ENCODE results near the gene WWOX.

WWOX gene

GRCh38 chr16:78195797-78196196 lies 96.3 kb downstream of the WWOX start:
- DNase-seq (ENCODE audit: low spot score): no peak

- no peak for DNase-seq (ENCODE audit: low spot score)
Observed at GRCh38 chr16:78196502-78196901, 97.0 kb downstream of the WWOX start.

- DNase-seq (ENCODE audit: low spot score): no peak
Observed at GRCh38 chr16:78198288-78198687, 98.8 kb downstream of the WWOX start.

DNA sequence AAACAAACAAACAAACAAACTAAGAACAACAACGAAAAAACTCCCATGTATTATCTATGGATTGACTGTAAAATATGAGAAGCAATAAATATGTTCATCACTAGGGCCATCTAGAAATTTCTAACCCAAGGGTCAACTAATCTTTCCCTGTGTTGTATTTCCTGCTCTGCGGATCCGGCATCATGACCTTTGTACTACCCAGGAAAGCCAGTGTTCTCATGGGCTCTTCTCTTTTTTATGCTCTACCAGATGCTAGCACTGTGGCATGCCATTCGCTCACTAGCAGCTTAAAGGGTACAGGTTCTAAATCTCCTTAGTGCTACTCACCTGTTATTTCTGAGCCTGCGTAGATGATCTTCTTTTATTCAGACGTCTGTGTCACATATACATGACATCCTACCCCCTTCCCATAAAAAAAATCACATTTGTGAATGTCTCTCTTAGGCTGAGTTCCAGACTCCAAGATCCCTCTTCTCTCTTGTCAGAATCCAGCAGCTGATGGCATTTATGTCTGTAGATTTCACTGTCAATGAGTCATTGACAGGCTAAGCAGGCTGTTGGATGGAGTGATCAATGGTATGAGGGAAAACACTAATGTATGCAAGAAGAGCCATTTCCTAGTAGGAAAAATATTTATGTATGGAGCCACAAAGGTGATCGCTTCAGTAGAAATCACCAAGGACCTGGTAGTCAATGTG lies 100.0 kb downstream of the WWOX start:
- no peak for DNase-seq (ENCODE audit: low spot score)

DNA sequence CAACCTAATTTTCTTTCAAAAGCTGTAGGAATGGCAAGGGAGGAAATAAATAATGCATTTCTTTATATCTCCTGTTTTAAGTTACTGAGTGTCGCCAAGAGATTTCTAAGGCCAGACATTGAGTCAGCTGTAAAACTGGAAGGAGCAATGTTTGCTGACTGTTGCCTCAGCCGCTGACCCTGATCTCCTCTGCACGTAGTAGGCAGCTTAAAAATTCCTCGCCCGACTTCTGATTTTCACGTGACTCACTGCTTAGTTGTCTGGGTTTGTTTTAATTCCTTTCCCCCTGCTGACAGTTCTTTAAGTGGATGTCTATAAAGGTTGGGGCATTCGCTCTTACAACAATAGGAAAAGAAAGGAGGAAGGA lies 100.6 kb downstream of the WWOX start:
- DNase-seq (ENCODE audit: low spot score): no peak

DNA sequence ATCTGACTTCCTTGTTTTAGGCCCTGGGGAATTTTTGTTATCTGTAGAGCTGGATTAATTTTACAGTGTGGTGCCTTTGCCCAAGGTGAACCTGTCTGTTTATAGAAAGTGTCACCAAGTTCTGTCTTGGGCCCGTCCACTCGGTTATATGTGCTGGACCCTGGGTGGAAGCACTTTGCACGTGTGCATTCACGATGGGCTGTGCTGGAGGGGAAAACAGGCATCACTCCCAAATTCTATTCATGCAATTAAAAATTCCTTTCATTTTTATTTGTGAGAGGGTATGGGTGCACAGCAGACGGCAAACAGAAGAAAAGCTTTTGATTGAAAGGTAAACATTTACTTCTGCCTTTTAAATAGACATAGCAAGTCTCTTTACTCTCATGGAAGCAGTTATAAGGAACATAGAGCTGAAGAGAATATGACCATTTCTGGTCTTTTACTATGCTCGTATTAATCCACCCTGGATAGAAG lies 101.2 kb downstream of the WWOX start:
- DNase-seq (ENCODE audit: low spot score): no peak

DNA sequence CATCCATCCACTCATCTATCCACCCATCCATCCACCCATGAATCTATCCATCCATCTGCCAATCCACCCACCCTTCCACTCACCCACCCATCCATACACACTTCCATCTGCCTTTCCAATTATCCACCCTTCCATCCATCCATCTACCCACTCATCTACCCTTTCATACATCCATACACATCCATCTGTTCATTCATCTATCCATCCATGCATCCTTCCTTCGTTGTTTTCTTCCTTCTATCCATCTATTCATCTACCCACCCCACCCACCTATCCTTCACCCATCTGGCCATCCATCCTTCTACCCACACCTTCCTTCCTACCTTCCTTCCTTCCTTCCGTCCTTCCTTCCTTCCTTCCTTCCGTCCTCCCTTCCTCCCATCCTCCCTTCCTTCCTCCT lies 106.1 kb downstream of the WWOX start:
- no peak for DNase-seq (ENCODE audit: low spot score)

DNA sequence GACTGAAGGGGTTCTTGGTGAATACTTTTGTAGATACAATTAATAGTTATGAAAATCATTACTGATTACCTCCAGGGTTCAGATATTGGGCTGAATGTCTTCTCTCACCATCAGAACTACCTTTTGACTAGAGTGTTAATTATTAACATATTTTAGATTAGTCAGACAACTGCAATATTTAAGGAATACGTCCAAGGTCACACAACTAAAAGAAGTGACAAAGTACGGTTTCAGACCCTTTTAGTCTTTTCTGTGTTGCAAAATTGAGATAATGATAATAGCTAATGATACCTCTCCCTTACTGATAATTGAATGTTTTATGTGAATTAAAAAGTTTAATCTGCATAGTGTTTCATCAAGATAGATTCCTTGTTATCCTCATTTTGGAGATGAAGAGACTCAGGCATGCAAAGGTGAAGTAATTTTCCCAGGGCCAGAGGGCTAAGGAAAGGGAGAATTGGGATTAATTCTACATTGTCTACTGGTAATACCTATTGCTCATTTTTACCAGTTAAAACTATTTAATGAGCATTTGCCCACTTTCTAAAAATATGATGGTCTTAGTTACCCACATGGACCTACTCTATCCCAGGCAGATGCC lies 107.3 kb downstream of the WWOX start:
- no peak for DNase-seq (ENCODE audit: low spot score)

- DNase-seq (ENCODE audit: low spot score): no peak
Observed at GRCh38 chr16:78209951-78210661, 110.7 kb downstream of the WWOX start.

DNA sequence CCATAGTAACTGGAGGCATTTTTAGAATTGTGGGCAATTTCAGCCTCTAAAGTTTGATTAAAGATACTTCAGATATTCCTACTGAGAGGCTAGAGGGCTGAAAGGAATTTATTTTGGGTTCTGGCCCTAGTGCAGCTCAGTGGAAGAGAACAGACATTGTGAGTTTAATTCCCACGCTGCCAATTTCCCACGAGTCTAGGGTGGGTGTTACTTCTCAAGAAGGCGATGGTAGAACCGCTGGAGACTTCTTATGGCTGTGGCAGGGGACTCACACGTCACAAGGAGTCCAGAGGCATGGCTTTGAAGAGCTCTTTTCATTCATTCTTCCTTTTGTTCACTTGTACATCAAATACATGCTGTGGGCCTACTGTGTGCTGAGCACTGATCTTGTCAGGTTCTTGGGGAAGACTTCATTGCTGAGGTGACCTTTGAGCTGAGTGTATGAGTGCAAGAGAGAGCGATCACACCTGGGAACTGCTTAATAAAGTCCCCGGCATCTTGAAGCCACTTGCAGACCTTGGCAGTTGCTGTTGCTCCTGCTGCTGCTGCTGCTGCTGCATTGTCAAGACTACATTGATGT lies 111.7 kb downstream of the WWOX start:
- DNase-seq (ENCODE audit: low spot score): no peak

- DNase-seq (ENCODE audit: low spot score): no peak
Observed at GRCh38 chr16:78211946-78212345, 112.5 kb downstream of the WWOX start.

DNA sequence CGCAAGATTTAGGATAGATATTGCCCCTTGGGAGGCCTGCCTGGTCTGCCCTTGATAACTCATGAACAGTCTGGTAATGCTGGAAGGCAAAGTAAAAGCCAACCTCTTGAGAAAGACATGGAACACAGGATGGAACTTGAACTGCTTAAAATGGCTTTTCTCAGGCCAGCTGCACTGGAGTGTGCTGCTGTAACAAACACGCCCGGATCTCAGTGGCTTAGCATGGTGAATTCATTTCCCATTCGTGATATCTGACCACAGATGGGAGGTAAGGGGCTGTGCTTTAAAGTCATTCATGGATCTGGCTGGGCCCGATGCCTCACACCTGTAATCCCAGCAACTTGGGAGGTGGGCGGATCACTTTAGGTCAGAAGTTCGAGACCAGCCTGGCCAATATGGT lies 113.2 kb downstream of the WWOX start:
- no peak for DNase-seq (ENCODE audit: low spot score)

- no peak for DNase-seq (ENCODE audit: low spot score)
Observed at GRCh38 chr16:78213751-78214150, 114.3 kb downstream of the WWOX start.

- DNase-seq (ENCODE audit: low spot score): no peak
Observed at GRCh38 chr16:78215222-78215621, 115.8 kb downstream of the WWOX start.

DNA sequence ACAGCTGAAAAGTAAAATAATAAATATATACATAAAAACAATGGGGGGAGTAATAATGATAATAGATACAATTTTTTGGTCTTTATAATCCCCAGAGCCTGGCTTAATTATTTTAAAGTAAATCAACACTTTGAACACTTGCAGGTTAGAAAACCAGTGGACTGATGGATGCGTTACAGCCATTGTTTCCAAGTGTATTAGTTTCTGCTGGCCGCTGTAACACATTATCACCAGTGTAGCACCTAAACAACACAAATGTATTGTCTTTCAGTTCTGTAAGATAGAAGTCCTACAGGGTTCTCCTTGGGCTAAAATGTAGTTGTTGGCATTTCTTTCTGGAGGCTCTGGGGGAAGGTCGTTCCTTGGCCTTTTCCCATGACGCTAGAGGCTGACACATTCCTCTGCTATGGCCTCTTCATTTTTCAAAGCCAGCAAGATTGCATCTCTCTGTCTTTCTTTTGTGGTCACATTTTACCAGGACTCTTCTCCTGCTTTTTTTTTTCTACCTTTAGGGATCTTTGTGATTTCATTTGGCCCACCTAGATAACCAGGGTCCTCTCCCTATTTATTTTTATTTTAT lies 116.8 kb downstream of the WWOX start:
- no peak for DNase-seq (ENCODE audit: low spot score)

- DNase-seq (ENCODE audit: low spot score): no peak
Observed at GRCh38 chr16:78217276-78217675, 117.8 kb downstream of the WWOX start.

GRCh38 chr16:78218279-78218678 lies 118.8 kb downstream of the WWOX start:
- DNase-seq (ENCODE audit: low spot score): no peak

DNA sequence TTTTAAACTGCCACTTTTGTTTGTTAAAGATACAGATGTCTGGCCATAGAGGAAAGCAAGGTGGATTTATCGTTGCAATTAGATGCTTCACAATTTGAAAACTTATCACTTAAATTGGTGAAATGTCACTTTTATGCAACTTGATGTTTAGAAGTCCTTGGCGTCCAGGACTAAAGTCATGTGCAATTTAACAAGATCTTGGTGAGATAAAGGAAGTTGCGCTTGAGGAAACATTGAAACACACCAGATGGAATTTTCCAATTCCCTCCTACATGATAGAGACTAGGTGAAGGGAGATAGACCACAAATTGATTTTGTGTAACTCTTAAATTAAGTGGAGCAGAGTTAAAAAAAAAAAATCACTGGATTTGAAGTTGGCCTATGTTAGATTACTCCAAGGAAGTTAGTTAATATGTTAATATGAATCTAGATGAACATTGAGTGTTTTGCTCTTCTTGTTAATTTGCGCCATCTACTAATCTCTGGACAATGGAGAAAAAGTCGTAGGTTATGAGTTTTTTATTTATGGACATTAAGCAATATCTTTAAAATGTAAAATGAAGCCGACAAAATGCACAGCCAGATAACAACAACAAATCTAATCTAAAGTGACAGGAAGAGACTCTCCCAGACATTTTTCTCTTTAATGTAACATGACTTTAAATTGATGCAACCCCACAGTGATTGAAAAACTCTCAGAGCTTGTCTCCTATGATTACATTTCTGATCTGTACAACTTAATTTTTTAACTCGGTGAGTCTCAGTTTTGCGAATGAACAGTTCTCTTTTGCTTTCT lies 119.6 kb downstream of the WWOX start:
- DNase-seq (ENCODE audit: low spot score): no peak

DNA sequence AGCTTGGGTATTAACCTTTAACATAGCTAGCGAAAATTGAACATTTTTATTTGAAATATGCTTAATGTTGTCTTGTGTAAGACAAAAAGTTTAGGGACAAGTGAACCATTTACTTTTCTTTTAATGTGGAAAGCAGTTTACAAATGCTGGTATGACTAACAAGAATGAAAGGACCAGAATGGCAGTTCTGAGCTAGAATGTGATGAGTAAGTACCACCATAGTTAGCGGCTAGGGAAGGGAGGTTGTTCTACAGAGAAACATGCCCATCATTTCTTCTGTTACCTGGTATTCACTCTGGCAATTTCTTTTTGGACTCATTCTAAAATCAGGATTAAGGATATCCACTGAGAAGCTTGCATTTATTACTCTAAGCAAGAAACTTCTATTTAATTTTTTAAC lies 121.1 kb downstream of the WWOX start:
- DNase-seq (ENCODE audit: low spot score): no peak

- no peak for DNase-seq (ENCODE audit: low spot score)
Observed at GRCh38 chr16:78221892-78222291, 122.4 kb downstream of the WWOX start.

DNA sequence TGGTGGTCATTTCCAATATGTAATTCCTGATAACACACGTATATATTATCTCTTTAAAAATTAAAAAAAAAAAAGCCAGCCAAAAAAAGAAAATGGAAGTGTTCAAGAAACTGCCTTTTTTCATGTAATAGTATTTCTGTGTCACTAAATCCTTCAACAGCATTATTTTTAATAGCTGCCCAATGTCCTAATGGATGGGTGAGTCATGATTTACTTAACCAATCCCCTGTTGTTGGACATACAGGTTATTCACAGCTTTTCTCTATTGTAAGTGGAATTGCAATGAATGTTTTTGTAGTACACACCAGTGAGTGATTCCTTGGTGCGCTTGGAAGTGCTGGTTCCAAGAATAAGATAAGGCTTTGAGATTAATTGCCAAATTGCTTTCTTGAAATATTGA lies 124.9 kb downstream of the WWOX start:
- no peak for DNase-seq (ENCODE audit: low spot score)

GRCh38 chr16:78225919-78226318 lies 126.5 kb downstream of the WWOX start:
- DNase-seq (ENCODE audit: low spot score): no peak
